ENCODE data around the gene NOG.

NOG gene

DNA sequence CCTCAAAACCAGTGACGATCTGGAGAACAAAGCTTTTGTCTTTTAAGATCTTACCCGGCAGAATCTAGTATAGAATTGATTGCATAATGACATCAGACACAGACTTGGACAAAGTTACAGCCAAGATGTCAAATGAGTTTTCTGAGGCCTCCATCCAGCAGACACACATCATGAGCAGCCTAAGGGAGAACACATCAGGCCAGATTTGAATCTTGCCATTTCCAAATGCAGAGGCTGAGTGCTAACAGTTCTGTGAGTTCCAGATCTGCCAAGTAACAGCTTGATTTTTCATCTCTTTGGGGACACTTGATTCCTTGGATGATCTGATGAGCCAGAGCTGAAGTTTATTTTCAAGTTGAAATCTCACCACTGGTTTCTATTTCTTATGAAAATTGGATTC, 21.0 kb downstream of the NOG start:
- H3K9ac ChIP-seq (ENCODE audit: low read length), result no peak overlapping the region
- no peak overlapping the region for H3K4me3 ChIP-seq (ENCODE audit: low read length)
- no peaks in the 10 kb centered on the region for H3K4me1 ChIP-seq (ENCODE audit: control insufficient read depth, low read depth, low read length)
- no peaks in the 10 kb centered on the region for H3K27me3 ChIP-seq (ENCODE audit: control insufficient read depth, insufficient read depth, low read length)
- H3K36me3 ChIP-seq (ENCODE audit: control insufficient read depth, low read depth, low read length), result no peaks in the 10 kb centered on the region
- no peak overlapping the region for H3K27ac ChIP-seq (ENCODE audit: low read length)
- no peaks in the 10 kb centered on the region for H3K9me3 ChIP-seq (ENCODE audit: control insufficient read depth, low read depth, low read length)

DNA sequence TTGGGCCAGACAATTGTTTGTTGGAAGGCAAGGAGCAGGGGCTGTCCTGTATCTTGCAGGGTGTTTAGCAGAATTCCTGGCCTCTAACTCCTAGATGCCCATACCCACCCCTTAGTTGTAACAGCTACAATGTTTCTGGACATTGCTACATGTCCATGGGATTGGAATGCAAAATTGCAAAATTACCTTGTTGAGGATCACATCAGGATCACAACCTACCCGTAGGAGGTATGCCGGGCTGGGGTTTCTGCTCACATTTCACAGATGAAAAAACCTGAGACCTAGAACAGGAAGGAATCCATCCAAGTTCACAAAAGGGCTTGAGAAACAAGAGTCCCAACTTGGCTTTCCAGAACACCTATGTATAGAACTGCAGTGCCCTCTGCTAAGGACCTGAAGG, 22.7 kb downstream of the NOG start:
- Histone ChIP-seq H3K27me3 (ENCODE audit: control insufficient read depth, insufficient read depth, low read length) (no peaks in the 10 kb centered on the region), H3K4me1 (ENCODE audit: control insufficient read depth, low read depth, low read length) (no peaks in the 10 kb centered on the region), H3K9me3 (ENCODE audit: control insufficient read depth, low read depth, low read length) (no peaks in the 10 kb centered on the region), H3K4me3 (ENCODE audit: low read length) (no peak overlapping the region), H3K9ac (ENCODE audit: low read length) (no peak overlapping the region), H3K27ac (ENCODE audit: low read length) (no peak overlapping the region), H3K36me3 (ENCODE audit: control insufficient read depth, low read depth, low read length) (no peaks in the 10 kb centered on the region)

DNA sequence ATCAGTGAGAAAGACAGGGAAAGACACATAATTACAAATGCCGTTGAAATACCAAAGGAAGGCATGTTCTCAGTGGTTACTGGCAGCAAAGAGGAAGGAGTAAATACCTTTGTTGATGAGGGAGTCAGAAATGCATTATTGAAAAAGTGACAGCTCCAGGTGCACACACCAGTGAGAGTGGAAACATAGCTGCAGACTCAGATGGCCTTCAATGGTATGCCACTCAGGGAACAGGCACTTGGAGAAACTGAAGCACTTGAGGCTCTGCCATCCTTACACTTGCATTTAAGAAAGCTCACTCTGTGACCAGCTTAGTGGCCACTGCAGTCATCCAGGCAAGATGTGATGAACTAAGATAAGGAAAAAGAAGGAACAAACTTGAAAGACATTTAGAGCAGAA, 29.9 kb downstream of the NOG start:
- Histone ChIP-seq H3K27me3 (ENCODE audit: control insufficient read depth, insufficient read depth, low read length) (no peaks in the 10 kb centered on the region), H3K4me3 (ENCODE audit: low read length) (no peak overlapping the region), H3K27ac (ENCODE audit: low read length) (no peak overlapping the region), H3K4me1 (ENCODE audit: control insufficient read depth, low read depth, low read length) (peaks cover 10% of the 10 kb centered on the region), H3K9me3 (ENCODE audit: control insufficient read depth, low read depth, low read length) (no peaks in the 10 kb centered on the region), H3K9ac (ENCODE audit: low read length) (no peak overlapping the region), H3K36me3 (ENCODE audit: control insufficient read depth, low read depth, low read length) (no peaks in the 10 kb centered on the region)

DNA sequence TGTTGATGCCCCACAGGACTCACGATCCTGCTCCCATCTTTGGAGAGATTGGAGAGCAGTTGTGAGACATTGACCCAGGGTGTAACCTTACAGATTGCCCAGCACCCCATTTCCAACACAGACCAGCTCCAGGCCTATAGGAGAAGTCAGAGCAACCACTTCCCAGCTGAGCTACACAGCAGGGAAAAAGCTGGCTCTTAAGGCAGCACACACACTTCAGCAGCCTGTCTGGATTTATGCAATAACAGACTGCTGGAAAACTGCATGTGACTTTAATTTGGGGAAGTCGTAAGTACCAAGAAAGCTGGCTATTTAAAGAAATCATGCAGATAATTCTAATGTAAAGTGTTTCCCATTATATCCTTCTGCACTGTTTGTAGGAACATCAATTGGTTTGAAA, 30.8 kb downstream of the NOG start:
- H3K27me3 ChIP-seq (ENCODE audit: control insufficient read depth, insufficient read depth, low read length), result no peaks in the 10 kb centered on the region
- H3K9me3 ChIP-seq (ENCODE audit: control insufficient read depth, low read depth, low read length), result no peaks in the 10 kb centered on the region
- H3K4me1 ChIP-seq (ENCODE audit: control insufficient read depth, low read depth, low read length), result peaks cover 10% of the 10 kb centered on the region
- H3K4me3 ChIP-seq (ENCODE audit: low read length), result no peak overlapping the region
- H3K9ac ChIP-seq (ENCODE audit: low read length), result no peak overlapping the region
- H3K27ac ChIP-seq (ENCODE audit: low read length), result no peak overlapping the region
- H3K36me3 ChIP-seq (ENCODE audit: control insufficient read depth, low read depth, low read length), result no peaks in the 10 kb centered on the region

DNA sequence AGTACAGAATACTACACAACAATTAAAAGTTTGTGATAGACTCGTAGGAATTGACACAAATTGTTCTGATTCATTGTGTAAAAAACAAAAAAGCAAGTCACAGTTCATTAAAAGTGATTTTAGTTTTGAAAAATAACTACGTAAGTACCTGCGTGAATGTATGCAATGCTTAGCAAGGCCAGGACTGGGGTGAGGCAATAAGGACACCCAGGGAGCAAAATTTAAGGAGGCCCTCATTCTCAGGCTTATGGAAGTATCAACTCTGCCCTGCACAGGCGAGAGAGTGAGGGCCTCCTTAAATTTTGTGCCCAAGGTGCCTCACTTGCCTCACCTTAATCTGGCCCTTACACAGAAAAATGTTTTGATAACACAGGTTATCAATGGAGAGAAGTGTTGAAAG, 31.4 kb downstream of the NOG start:
- Histone ChIP-seq H3K9ac (ENCODE audit: low read length) (no peak overlapping the region), H3K4me3 (ENCODE audit: low read length) (no peak overlapping the region), H3K4me1 (ENCODE audit: control insufficient read depth, low read depth, low read length) (peaks cover 13% of the 10 kb centered on the region), H3K36me3 (ENCODE audit: control insufficient read depth, low read depth, low read length) (no peaks in the 10 kb centered on the region), H3K9me3 (ENCODE audit: control insufficient read depth, low read depth, low read length) (no peaks in the 10 kb centered on the region), H3K27me3 (ENCODE audit: control insufficient read depth, insufficient read depth, low read length) (no peaks in the 10 kb centered on the region), H3K27ac (ENCODE audit: low read length) (no peak overlapping the region)

DNA sequence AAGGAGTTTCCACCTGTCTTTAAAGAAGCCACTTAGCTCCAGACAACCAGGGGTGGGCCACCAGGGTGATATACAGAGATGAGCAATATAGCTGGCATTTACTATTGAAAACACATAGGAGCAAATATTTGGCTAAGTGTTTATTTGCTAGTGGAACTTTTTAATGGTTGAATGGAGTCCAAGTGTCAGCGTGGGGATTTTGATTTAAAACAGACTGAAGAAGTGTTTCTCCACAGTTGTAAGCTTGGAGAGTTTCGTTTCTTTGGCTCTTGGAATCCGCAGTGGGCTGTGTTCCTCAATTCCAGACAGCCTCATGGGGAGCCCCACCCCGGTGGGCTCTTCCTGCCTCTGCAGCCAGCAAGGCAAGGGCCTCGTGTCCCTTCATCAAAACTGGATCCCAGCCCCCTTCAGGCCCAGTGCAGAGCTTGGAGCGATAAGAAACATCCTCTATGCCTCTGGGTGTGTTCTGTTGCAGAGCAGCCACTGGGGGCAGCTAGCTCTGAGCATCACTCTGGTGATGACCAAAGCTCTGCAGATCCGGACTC, 36.1 kb downstream of the NOG start:
- no peaks in the 10 kb centered on the region for H3K36me3 ChIP-seq (ENCODE audit: control insufficient read depth, low read depth, low read length)
- no peaks in the 10 kb centered on the region for H3K27me3 ChIP-seq (ENCODE audit: control insufficient read depth, insufficient read depth, low read length)
- no peak overlapping the region for H3K27ac ChIP-seq (ENCODE audit: low read length)
- H3K9me3 ChIP-seq (ENCODE audit: control insufficient read depth, low read depth, low read length), result no peaks in the 10 kb centered on the region
- no peak overlapping the region for H3K9ac ChIP-seq (ENCODE audit: low read length)
- H3K4me3 ChIP-seq (ENCODE audit: low read length), result no peak overlapping the region
- H3K4me1 ChIP-seq (ENCODE audit: control insufficient read depth, low read depth, low read length), result peaks cover 5% of the 10 kb centered on the region

DNA sequence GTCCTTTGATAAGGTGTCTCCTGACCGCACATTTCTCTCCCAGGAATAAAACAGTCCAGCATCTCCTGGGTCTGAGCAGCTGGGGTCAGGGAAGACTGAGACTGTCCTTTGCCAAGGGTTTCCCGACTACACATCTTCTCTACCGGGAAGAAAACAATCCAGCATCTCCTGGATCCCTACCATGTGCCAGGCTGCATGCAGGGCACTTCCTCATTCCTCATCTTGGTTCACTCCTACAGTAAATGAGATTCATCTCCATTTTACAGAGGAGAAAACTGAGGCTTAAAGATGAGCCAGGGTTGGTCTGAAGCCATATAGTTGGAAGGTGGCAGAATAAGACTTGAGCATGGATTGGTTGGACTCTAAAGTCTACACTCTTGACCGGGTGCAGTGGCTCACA, 36.7 kb downstream of the NOG start:
- H3K27ac ChIP-seq (ENCODE audit: low read length), result no peak overlapping the region
- no peak overlapping the region for H3K4me3 ChIP-seq (ENCODE audit: low read length)
- H3K9ac ChIP-seq (ENCODE audit: low read length), result no peak overlapping the region
- H3K4me1 ChIP-seq (ENCODE audit: control insufficient read depth, low read depth, low read length), result peaks cover 3% of the 10 kb centered on the region
- H3K36me3 ChIP-seq (ENCODE audit: control insufficient read depth, low read depth, low read length), result no peaks in the 10 kb centered on the region
- H3K9me3 ChIP-seq (ENCODE audit: control insufficient read depth, low read depth, low read length), result no peaks in the 10 kb centered on the region
- H3K27me3 ChIP-seq (ENCODE audit: control insufficient read depth, insufficient read depth, low read length), result no peaks in the 10 kb centered on the region

DNA sequence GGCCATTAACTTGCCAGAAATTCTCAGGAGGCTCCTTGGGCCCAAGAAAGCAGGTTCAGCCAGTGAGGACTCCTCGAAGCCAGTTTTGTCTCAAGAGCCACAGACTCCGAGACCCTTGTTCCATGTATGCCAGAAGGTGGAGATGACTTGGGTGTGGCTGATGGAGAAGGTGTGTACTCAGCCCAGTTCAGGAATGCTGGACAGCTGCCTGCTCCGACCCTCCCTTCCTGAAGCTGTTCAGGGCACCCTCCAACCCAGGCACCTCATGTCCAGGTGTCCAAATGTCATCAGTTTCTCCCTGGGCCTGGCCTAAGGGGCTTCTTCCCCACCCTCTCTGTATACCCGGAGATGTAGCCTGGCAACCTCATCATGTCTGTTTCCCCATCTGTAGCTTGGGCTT, 40.2 kb downstream of the NOG start:
- H3K9ac ChIP-seq (ENCODE audit: low read length), result no peak overlapping the region
- no peaks in the 10 kb centered on the region for H3K27me3 ChIP-seq (ENCODE audit: control insufficient read depth, insufficient read depth, low read length)
- no peaks in the 10 kb centered on the region for H3K9me3 ChIP-seq (ENCODE audit: control insufficient read depth, low read depth, low read length)
- no peak overlapping the region for H3K27ac ChIP-seq (ENCODE audit: low read length)
- no peak overlapping the region for H3K4me3 ChIP-seq (ENCODE audit: low read length)
- H3K36me3 ChIP-seq (ENCODE audit: control insufficient read depth, low read depth, low read length), result no peaks in the 10 kb centered on the region
- peaks cover 3% of the 10 kb centered on the region for H3K4me1 ChIP-seq (ENCODE audit: control insufficient read depth, low read depth, low read length)

DNA sequence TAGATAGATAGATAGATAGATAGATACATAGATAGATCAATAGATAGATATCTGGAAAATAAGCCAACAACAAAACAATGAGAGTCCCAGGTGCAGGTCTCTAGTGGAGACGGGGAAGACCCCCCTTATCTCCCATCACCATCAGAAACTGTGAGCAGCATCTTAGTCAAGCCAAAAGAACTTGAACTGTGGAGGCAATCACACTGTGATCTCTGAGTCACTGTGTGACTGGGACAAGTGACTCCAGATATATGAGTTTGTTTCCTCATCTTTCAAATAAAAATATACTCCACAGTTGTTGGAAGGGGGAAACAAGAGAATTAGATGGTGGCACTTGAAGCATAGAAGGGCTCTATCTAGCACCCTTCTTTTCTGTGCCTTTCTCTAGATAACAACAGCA, 42.1 kb downstream of the NOG start:
- no peaks in the 10 kb centered on the region for H3K9me3 ChIP-seq (ENCODE audit: control insufficient read depth, low read depth, low read length)
- H3K36me3 ChIP-seq (ENCODE audit: control insufficient read depth, low read depth, low read length), result no peaks in the 10 kb centered on the region
- H3K9ac ChIP-seq (ENCODE audit: low read length), result no peak overlapping the region
- H3K27me3 ChIP-seq (ENCODE audit: control insufficient read depth, insufficient read depth, low read length), result no peaks in the 10 kb centered on the region
- H3K27ac ChIP-seq (ENCODE audit: low read length), result no peak overlapping the region
- H3K4me3 ChIP-seq (ENCODE audit: low read length), result no peak overlapping the region
- H3K4me1 ChIP-seq (ENCODE audit: control insufficient read depth, low read depth, low read length), result no peaks in the 10 kb centered on the region

DNA sequence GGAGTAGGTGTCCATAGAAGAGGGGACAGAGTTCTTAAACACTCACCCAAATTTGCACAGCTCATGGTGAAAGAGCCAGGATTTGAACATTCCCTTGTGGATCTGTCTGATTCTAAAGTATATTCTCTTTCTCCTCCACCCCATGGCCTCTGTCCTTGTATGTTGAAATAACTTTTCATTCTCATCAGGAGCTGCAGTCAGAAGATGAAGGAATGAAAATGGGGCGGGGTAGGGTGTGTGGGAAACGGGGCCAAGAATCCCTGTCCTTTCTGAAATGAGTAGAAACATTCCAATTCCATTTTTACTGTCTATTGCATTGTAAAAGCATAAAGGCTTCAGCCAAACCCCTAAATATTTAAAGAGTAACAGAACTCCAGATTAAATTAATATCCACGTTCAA, 42.8 kb downstream of the NOG start:
- H3K4me3 ChIP-seq (ENCODE audit: low read length), result no peak overlapping the region
- no peaks in the 10 kb centered on the region for H3K36me3 ChIP-seq (ENCODE audit: control insufficient read depth, low read depth, low read length)
- H3K4me1 ChIP-seq (ENCODE audit: control insufficient read depth, low read depth, low read length), result no peaks in the 10 kb centered on the region
- H3K9ac ChIP-seq (ENCODE audit: low read length), result no peak overlapping the region
- H3K27me3 ChIP-seq (ENCODE audit: control insufficient read depth, insufficient read depth, low read length), result no peaks in the 10 kb centered on the region
- H3K27ac ChIP-seq (ENCODE audit: low read length), result no peak overlapping the region
- H3K9me3 ChIP-seq (ENCODE audit: control insufficient read depth, low read depth, low read length), result no peaks in the 10 kb centered on the region

DNA sequence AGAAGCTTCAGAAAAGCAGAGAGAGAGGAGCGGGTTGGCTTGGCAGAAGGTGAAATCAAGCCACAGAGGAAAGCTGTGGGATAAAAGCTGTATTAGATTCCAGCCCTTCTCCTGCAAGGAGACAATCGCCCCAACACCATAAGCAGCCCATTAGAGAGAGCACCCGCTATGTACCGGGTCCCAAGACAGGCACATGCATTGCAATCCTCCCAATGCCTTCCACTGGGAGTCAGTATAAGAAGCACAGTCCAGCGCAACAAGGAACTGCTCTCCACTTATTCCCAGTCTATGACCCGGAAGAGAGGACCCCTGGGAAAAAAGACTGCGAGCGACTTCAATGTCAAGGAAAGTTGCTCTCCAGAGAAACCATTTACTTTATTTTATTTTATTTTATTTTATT, 43.8 kb downstream of the NOG start:
- no peak overlapping the region for H3K4me3 ChIP-seq (ENCODE audit: low read length)
- H3K4me1 ChIP-seq (ENCODE audit: control insufficient read depth, low read depth, low read length), result no peaks in the 10 kb centered on the region
- H3K27me3 ChIP-seq (ENCODE audit: control insufficient read depth, insufficient read depth, low read length), result no peaks in the 10 kb centered on the region
- H3K9ac ChIP-seq (ENCODE audit: low read length), result no peak overlapping the region
- no peaks in the 10 kb centered on the region for H3K36me3 ChIP-seq (ENCODE audit: control insufficient read depth, low read depth, low read length)
- H3K27ac ChIP-seq (ENCODE audit: low read length), result no peak overlapping the region
- H3K9me3 ChIP-seq (ENCODE audit: control insufficient read depth, low read depth, low read length), result no peaks in the 10 kb centered on the region

DNA sequence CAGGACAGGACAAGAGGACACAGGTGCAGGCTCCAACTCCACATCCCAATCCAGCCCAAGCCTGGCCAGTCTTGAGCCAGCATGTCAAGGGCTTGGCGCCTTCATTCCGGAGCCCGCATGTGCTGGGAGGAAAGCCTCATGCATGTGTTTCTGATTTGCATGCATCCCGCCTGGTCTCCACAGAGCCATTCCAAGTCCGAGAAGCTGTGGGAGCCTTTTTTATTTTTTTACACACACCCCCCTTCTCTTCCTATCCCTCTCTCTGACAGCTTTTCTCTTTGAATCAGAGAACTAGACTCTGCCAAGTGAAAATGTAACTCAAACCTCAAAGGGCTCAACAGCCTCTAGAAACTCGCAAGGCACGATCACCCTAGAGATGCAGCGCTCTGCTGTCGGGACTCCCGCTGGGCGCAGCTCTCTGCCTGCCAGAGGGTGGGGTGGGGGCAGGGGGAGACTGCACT, 45.1 kb downstream of the NOG start:
- Histone ChIP-seq H3K4me3 (ENCODE audit: low read length) (no peak overlapping the region), H3K4me1 (ENCODE audit: control insufficient read depth, low read depth, low read length) (no peaks in the 10 kb centered on the region), H3K27ac (ENCODE audit: low read length) (no peak overlapping the region), H3K9me3 (ENCODE audit: control insufficient read depth, low read depth, low read length) (no peaks in the 10 kb centered on the region), H3K9ac (ENCODE audit: low read length) (no peak overlapping the region), H3K36me3 (ENCODE audit: control insufficient read depth, low read depth, low read length) (no peaks in the 10 kb centered on the region), H3K27me3 (ENCODE audit: control insufficient read depth, insufficient read depth, low read length) (no peaks in the 10 kb centered on the region)

Measured in iPS-18a (cell line).